Measurements from ENCODE around the gene PDE6A.

PDE6A gene

DNA sequence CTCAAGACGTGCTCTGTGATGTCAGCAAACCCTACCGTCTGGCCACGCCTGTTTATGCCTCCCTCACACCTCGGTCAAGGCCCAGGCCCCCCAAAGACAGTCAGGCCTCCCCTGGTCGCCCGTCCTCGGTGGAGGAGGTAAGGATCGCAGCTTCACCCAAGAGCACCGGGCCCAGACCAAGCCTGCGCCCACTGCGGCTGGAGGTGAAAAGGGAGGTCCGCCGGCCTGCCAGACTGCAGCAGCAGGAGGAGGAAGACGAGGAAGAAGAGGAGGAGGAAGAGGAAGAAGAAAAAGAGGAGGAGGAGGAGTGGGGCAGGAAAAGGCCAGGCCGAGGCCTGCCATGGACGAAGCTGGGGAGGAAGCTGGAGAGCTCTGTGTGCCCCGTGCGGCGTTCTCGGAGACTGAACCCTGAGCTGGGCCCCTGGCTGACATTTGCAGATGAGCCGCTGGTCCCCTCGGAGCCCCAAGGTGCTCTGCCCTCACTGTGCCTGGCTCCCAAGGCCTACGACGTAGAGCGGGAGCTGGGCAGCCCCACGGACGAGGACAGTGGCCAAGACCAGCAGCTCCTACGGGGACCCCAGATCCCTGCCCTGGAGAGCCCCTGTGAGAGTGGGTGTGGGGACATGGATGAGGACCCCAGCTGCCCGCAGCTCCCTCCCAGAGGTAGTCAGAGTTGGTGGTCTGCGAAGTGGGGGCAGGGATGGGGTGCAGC, 111.3 kb downstream of the PDE6A start:
- DNase-seq: no peak

DNA sequence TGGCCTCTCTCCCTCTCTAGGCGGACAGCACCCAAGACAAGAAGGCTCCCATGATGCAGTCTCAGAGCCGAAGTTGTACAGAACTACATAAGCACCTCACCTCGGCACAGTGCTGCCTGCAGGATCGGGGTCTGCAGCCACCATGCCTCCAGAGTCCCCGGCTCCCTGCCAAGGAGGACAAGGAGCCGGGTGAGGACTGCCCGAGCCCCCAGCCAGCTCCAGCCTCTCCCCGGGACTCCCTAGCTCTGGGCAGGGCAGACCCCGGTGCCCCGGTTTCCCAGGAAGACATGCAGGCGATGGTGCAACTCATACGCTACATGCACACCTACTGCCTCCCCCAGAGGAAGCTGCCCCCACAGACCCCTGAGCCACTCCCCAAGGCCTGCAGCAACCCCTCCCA, 112.0 kb downstream of the PDE6A start:
- no peak for DNase-seq

DNA sequence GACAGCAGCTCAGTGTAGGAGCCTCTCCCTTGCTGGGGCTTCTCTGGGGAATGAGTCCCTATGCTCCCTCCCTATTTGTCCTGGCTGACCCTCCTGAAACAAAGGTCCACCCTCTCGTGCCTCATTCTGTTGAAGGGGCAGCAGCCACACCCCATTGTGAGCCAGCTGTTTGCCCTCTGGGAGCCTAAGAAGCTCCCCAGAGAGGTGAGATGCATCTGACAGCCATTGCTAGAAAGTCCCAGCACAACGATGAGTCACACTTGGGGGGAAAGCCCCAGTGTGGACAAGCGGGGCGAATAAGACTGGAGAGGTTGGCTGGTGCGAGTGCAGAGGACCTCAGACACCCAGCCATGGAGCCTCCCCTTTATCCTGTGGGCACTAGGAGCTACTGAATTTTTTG, 113.1 kb downstream of the PDE6A start:
- DNase-seq: no peak

DNA sequence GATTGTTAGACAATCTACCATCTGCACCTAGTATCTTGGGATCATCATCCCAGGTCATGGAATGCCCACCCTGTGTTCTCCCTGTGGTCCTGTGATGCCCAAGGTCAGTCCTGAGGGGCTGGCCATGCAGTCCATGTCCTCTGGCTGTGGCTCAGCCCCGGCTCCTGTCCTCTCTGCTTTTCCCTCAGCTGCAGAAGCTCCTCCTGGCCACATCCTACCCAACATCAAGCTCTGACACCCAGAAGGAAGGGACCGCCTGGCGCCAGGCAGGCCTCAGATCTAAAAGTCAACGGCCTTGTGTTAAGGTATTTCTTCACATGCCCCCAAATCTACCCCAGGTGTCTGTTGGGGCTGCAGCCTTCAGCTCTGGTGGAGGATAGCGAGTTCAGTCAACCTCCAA, 114.0 kb downstream of the PDE6A start:
- no peak for DNase-seq

DNA sequence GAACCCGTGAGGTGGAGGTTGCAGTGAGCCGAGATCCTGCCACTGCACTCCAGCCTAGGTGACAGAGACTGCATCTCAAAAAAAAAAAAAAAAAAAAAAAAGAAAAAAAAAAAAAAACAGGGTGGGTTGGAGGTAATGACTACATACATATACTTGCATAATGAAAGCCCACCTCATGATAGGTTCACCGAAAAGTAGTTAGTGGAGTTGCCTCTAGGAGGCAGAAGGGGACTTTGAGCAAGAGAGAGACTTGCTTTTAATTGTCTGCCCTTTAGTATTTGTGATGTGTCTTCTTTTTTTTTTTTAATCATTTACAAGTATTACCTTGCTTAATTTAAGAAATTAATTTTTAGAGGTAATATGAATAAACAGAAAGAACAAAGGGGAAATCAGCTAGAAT, 114.6 kb downstream of the PDE6A start:
- DNase-seq: no peak

DNA sequence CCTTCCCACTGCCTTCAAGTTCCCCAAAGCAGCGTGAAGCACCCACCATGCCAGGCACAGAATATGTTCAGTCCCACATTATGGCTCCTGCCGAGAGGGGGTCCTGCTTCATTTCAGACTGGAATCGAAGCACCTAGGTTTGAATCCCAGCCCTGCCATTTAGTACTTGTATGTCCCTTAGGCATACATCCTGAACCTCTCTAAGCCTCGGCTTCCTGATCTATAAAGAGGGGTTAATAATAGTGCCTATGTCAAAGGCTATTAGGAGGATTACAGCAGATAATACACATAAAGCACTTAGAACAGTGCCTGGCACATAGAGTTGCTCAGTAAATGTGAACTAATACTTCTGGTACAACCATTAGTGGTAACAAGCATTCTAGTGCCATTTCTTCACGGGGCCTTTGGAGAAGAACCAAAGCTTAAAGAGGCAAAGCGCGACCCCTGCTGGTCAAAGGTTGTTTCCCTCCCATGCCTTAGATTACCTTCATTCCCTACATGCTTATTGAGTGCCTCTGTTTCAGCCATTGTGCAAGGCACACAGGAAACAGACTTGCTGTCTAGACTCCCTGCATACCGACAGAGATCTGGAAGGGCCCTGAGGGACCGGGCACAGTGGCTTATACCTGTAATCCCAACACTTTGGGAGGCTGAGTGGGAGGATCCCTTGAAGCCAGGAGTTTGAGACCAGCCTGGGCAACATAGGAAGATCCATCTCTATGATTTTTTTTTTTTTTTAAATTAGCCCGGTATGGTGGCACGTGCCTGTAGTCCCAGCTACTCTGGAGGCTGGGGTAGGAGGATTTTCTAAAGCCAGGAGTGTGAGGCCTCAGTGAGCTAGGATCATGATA, 116.2 kb downstream of the PDE6A start:
- peak; percentile 83 for DNase-seq

DNA sequence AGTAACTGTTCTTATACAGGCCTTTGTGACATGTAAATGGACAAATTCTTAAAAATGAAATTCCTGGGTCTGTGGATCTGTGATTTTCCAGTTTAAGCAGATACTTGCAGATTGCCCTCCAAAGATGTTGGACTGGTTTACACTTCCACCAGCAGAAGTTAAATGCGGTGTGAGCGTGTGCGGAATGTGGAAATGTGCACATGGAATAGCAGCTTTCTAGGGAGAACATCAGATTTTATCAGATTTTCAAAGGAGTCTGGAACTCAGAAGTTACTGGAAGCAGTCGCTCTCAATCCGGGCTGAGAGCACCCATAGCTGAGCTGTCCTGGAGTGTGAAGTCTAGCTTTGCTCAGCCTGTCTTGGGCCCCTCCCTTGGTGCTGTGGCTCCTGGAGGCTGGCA, 117.0 kb downstream of the PDE6A start:
- DNase-seq: no peak

DNA sequence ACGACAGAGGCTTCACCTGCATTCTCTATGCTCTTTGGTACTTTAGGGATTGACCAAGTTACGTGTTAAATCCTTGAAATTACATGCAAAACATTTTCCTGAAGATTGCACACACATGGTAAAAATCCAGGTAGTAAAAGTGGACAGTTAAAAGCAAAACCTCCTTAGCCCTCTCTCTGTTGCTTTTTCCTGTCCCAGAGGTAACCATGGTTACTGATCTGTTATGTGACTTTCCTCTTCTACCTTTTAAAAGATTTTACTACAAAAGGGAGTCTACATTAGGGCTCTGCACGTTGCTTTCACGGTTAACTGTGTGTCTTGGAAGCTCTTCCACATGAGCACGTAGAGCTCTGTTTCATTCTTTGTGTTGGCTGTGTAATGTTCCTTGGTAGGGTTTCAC, 117.5 kb downstream of the PDE6A start:
- DNase-seq: no peak

DNA sequence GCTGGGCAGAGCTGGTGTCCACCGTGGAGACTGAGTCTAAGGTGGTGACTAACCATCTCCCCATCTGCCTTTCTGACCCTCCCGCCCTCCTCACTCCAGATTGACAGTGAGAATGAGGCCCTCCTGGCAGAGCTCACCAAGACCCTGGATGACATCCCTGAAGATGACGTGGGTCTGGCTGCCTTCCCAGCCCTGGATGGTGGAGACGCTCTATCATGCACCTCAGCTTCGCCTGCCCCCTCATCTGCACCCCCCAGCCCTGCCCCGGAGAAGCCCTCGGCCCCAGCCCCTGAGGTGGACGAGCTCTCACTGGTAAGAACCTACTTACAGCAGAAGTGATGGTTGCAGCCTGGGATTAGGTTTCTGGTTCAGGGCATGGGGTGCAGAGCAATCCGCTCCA, 118.0 kb downstream of the PDE6A start:
- DNase-seq: no peak

DNA sequence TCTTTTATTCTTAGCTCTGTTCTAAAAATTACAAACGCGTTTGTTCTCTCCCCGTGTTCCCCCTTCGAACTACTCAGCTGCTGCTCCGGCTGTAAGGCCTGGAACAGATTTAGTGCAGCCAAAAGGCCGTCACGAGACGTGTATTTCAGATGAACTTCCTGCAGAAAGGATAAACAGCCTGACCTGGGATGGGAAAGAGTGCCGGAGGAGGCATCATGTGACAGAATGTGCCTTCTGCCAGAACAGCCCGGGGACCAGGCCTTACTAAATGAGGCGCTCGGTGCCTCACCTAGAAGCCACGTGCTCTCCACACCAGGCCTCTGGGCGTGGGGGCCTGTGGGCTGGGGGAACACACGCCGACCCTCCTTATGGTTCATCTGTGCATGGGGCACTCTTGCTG, 119.7 kb downstream of the PDE6A start:
- DNase-seq: no peak

DNA sequence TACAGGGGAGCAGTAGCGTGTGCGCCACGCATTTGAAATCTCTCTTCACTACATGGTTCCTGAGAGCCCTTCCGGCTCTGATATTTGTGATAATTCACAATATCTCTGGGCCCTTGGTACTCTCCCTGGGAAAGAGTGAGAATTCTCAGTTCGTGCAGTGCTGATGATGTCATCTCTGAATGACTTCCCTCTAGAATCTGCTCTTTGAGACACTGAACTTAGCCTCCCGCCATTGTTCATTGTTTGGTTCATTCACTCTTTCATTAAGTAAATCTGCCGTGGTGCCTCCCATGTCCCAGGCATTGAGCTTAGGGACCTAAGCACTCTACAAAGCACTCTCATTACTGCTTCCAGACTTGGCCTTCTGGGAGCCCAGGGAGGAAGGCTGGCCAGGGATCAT, 120.5 kb downstream of the PDE6A start:
- no peak for DNase-seq

DNA sequence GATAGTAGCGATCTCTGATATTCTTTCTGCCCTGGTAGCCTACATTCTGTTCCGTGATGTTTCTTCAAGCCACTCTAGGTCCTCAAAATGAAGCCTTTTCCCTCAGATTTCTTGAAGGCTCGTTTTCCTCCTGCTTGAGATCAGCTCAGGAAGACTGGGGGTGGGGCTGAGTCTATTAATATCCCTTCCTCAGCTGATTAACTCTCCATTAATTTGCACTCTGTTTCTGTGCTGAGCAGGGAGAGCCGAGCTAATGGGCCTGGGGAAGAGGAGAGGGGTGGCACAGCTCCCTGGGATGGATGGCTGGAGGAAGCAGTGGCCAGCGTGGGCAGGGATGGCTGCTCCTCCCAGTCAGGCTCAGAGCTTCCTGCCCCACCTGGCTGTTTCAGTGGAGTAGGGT, 121.2 kb downstream of the PDE6A start:
- no peak for DNase-seq

DNA sequence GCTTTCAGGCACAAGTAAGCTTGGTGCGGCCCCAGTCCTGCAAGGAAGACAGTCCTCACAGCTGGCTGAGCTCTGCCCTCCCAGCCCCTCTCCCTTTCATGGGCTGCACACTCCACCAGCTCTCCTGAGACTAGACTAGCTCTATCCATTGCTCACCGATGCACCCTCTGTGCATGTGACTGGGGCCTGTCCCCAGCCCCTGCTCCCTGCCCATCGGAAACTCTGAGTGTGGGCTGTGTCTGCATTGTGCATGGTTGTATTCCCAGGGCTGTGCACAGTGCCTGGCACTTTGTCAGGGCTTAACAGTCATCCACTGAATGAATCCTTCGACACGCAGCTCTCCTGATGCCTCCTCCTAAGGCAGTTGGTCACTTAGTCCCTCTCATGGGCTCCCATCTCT, 122.3 kb downstream of the PDE6A start:
- no peak for DNase-seq

DNA sequence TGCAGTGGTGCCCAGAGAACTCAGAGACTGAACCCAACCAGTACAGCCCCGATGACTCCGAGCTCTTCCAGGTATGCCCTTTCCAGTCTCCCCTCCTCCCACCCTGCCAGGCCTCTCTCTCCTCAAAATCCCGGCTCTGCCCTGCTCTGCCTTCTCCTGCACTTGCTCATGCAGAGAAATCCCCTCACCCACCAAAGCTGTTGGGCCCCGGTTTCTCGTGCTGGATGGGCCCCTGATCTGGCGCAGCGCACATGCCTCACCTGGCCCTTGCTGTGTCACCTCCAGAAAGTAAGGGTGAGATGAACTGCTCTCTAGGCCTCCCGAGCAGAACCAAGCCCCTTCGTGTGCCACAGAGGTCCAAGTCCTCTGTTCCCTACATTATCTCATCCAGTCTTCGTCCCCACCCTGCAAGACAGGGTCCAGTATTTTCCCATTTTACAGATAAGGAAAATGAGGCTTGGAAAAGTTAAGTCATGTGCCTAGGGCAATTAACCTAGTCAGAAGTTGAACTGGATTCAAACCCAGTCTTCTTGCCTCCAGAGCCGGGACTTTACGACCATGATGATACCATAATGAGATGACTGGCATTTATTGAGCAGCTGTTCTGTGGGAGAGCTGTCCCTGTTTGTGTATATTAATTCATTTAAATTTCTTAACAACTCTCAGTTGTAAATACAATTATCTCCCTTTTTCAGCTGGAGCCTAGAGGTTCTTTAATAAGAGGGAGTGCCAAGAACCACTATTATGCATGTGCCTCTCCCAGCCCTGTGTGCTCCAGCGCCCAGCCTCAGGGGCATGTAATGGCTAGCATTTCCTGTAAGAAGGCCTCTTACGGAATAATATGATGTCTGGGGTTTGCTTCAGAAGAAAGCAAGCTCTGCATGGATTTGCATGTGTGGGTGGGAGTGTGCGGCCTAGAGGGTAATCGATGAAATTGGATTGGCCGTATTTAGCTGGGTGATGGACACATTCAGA, 123.8 kb downstream of the PDE6A start:
- no peak for DNase-seq

DNA sequence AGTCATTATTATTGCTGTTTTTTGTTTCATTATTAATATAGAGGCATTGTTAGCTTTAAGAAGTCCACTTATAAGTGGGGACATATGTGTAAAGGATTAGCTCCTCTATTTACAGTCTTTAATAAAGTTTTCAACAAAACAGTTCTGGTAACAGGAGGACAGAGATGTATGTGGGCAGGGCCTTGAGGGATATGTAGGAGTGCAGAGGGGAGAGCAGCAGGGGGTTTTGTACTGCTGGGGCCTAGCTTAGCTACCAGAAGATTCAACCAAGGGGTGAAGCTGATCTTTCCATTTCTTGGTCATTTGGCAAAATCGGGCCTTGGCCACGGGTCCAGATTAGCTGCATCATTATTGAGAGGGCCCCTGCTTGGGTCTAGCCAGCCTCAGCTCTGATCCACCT, 124.6 kb downstream of the PDE6A start:
- DNase-seq: no peak

DNA sequence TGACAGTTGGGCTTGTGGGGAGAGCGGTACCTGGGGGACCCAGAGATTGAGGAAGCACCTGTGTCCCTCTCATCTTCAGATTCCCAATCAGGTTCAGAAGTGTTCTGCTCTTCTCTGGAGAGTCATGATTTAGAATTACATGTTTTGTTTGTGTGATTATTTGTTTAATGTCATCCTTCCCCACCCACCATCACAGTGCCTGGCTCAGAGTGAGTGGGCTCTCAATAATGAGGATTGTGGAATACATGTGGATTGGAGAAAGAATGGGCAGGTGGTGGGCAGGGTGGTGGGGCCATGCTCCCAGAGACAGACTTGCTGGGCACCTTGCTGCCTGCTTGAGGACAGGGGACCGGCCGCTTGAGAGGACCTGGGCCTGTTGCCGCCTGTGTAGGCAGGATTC, 126.5 kb downstream of the PDE6A start:
- DNase-seq: no peak

DNA sequence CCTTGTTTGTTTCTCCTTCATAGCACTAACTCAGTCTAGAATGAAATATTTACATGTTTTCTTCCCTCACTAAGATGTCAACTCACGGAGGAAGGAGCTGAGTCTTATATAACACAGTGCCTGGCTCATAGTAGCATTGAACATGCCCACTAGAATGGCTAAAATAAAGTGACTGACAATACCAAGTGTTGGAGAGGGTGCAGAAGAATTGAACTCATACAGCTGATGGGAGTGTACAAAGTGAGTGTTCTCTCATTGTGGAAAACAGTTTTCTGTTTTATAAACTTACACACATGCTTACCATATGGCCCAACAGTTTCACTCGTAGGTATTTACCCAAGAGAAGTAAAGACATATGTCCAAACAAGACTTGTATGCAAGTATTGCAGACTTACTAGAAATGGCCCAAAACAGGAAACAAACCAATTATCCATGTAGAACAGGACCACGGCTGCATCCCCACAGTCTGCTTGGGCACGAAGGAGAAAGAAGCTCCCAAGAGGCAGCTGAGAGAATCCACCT, 127.0 kb downstream of the PDE6A start:
- no peak for DNase-seq

DNA sequence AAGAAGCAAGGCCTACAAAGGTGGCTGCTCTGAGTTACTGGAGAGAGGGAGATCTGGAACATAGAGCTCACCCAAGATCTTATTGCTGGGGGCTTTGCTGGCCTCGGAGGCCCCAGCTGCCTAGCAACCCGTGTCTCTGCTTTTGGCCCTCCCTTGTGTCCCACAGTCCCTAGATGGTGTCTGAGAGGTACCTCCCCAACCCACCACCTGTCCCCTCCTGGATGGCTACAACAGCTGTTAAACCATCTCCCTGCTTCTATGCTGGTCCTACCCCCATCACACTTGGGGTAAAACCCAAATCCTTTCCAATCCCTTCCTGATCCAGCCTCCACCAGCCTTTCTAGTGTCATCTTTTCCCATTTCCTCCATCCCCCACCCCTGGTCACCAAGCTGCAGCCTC, 127.9 kb downstream of the PDE6A start:
- DNase-seq: no peak

DNA sequence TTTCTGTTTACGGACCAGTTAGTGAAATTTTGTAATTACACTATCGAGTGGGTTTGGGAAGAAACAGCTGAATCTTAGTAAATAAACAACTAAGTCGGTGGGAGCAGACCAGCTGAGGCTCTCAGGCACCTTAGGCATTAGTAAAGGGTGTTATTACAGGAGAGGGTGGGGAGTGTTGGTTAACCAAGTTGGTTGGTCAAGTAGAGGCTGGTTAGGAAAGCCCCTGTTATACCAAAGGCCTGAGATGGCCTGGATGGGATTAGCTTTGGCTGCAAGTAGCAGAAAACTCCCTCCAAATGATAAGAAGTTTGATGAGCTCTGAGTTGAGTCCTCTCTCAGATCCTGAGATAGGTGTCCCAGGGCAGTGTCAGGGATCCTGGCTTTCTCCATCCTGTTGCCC, 133.1 kb downstream of the PDE6A start:
- no peak for DNase-seq

DNA sequence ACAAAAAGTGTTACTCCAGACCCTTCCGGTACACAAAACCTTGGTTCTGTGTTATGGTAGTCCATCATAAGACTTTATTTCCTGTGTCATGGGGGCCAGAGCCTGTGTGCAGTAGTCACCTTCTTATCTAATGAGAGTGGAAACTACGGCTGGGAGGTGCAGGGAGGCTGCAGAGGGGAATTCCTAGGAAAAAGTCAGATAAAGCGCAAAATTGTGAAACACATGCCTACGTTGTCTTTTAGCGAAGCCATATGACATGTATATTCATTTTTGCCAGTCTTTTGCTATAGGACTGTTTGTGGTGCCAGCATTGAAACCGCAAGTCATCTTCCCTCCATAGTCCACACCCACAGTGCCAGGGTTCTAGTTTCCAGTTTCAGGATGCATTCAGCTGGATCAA, 133.7 kb downstream of the PDE6A start:
- peak; percentile 89 for DNase-seq

DNA sequence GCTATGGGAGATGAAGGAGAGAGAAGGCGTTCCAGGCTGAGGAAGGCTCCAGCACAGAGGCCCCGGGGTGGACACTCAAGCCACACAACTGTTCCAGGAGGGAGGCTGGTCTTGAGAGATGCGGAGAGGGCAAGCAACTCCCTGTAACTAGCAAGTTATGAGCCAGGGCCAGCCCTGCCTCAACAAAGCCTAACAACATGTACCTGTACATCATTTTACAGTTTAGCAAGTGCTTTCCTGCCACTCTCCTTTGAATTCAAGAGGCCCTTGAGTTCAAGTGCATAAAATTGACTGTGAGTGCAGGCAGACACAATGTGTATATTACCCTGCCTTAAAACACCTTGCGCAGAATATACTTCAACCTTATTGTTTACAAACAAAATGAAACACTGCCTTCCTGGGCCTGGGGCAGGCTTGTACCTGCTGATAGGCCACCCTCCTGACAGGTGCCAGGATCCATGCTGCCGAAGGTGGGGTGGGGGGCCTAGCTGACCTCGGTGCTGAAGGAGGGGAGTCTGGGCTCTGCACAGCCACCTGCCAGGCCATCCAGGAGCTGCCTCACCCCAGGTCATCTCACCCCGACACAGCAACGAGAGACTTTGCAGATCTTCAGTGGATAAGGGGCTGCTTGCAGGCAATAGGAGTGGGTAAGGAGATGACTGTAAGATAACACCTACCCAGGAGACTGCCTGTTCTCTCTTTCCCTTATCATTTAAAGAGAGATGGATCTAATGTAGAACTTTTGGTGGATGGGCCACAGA, 134.5 kb downstream of the PDE6A start:
- DNase-seq: no peak

DNA sequence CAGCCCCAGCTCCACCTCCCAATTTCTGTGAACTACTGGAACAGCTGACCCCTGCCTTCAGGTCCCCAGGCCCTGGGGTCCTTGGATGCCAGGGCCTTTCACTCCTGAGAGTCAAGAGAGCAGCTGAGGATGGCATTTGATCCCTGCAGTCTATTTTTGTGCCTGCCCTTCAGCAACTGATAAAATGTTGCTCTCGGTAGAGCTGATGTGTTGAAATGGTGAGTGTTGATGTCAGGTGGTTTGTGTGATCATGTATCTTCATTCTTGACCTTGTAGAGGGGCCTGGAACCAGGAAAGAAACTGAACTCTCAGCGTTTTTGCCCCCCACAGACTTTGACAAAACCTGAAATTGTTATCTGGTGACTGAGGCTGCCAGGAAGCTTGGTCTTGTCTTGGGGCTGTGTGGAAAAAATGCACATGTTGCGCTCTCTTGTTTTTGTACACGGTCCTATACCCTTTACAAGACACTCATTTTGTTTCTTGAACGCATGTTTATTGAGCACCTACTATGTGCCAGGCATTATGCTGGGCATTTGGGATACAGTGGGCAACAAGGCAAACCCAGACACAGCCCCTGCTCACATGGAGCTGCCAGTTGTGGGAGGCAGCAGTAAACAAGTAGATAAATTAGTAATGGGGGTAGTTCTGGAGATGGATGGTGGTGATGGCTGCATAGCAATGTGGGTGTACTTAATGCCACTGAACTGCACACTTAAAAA, 136.2 kb downstream of the PDE6A start:
- DNase-seq: peak; percentile 48
